Measurements from ENCODE around the gene CELF3.

- TF ChIP-seq, protein P1, sequence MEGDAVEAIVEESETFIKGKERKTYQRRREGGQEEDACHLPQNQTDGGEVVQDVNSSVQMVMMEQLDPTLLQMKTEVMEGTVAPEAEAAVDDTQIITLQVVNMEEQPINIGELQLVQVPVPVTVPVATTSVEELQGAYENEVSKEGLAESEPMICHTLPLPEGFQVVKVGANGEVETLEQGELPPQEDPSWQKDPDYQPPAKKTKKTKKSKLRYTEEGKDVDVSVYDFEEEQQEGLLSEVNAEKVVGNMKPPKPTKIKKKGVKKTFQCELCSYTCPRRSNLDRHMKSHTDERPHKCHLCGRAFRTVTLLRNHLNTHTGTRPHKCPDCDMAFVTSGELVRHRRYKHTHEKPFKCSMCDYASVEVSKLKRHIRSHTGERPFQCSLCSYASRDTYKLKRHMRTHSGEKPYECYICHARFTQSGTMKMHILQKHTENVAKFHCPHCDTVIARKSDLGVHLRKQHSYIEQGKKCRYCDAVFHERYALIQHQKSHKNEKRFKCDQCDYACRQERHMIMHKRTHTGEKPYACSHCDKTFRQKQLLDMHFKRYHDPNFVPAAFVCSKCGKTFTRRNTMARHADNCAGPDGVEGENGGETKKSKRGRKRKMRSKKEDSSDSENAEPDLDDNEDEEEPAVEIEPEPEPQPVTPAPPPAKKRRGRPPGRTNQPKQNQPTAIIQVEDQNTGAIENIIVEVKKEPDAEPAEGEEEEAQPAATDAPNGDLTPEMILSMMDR (conservative IDR thresholded peaks at IDR 0.05) = no peak
- no peak for TF ChIP-seq EZH2 (IDR thresholded peaks at IDR 0.05; ENCODE audit: low read depth)
Observed at GRCh38 chr1:151721788-151722510, 5.3 kb upstream of the CELF3 start.

Data from PC-9 (cell line).